Activated CD8-positive, alpha-beta memory T cell treated with anti-CD3 and anti-CD28 coated beads, Interleukin-2, amount 10 ng/mL, durations not matched to agents 7 days and 5 days (primary cell): ENCODE measurements around the gene SCRT2. TPM values are rescaled to one million over a fixed set of nuclear protein-coding genes. Genes with fewer than 3 reads are reported as not detected.
"Not testable (repeated sequence)": the region's sequence is repeated elsewhere in the genome, so short reads cannot be mapped to it uniquely, and the experiment has no call there.

Experiments used
- ATAC-seq: fragments of 150-1000 bp; cut with Tn5 transposase; one replicate; pipeline ENCODE4 v1.10.0; 2021; ENCODE audit warnings: moderate library complexity
- CTCF ChIA-PET: fragments of 350-600 bp; sonication (Branson Sonifier 250); formaldehyde crosslinking; loops from one replicate; lab custom pipeline; 2021; ENCODE audit warnings: antibody characterized with exemption; lab: Charles Lee
- DNase-seq: peaks from one replicate; pipeline ENCODE4 v3.0.0-alpha.2; 2020
- H3K27ac Mint-ChIP-seq: one replicate; pipeline ENCODE4 v1.8.0; 2021; ENCODE audit warnings: mild to moderate bottlenecking, mixed read lengths
- H3K27me3 Mint-ChIP-seq: one replicate; pipeline ENCODE4 v1.8.0; 2021; ENCODE audit warnings: mixed read lengths
- H3K36me3 Mint-ChIP-seq: one replicate; pipeline ENCODE4 v1.8.0; 2021; ENCODE audit warnings: mild to moderate bottlenecking, mixed read lengths
- H3K4me1 Mint-ChIP-seq: one replicate; pipeline ENCODE4 v1.8.0; 2021; ENCODE audit warnings: mixed read lengths
- H3K4me3 Mint-ChIP-seq: one replicate; pipeline ENCODE4 v1.8.0; 2021; ENCODE audit warnings: mild to moderate bottlenecking, moderate library complexity, mixed read lengths
- H3K9me3 Mint-ChIP-seq: one replicate; pipeline ENCODE4 v1.8.0; 2022; ENCODE audit warnings: low read depth, mixed read lengths
- total RNA-seq, 2 experiments: library from RNA; stranded (reverse); gene quantifications; one replicate each; pipeline ENCODE4 v1.2.3, GENCODE V29; 2021

The SCRT2 gene
- total RNA-seq, 2 experiments from 2014 or later = not detected

DNA sequence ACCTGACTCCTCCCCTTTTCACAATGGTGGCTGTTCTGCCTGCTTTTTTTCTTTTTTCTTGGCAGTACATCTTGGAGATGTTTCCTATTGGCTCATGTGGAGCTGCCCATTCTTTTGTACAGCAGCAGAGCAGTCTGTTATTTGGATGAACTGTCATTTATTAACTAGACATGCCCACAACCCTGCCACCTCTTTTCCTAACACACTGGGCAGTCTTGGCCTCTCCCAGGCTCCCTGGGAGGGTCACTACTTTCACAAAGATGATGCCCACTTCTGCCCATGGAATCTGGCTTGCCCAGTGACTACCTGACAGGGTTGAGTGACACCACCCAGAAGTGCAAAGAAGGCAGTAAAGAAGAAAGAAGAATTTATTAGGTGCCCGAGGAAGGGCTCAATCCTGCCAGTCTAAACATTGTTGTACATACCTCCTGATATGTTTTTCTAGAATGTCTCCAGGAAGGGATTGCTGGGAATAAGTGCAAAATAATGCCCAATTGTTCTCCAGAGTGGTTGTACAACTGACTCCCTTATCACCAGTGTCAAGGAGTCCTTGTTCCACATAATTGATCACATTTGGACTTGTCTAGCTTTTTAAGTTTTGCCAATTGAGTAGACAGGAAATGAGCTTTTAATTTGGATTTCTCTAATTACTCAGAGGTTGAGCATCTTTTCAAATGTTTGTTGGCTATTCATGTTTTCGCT is 19.7 kb upstream of the SCRT2 start:
- DNase-seq (no peak), ATAC-seq (no peak)
- H3K4me1 Mint-ChIP-seq = no peaks in the 10 kb centered on the region
- no peaks in the 10 kb centered on the region for H3K9me3 Mint-ChIP-seq
- H3K4me3 Mint-ChIP-seq = no peak overlapping the region
- H3K27ac Mint-ChIP-seq = no peak overlapping the region
- CTCF ChIA-PET = no interaction called here
- no peaks in the 10 kb centered on the region for H3K36me3 Mint-ChIP-seq
- H3K27me3 Mint-ChIP-seq = peaks cover 11% of the 10 kb centered on the region

DNA sequence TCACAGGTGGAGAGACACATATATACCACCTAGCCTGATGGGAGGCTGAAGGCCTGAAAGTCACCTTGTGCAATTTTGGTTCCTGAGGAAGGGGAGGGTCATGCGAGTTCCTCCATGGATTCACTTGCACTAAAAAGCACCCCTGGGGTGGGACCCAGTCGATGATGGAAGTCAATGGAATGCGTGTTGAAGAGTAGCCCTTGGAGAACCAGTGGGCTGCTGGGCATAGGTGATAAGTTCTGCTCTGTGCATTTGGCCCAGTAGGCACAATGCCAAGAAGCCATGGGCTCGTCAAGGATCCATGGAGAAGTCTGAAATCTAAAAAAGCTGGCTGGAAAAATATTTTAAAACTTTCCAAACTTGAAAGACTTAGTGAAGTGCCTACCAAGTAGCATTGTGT is 18.9 kb upstream of the SCRT2 start:
- DNase-seq (no peak), ATAC-seq (no peak)
- peaks cover 11% of the 10 kb centered on the region for H3K27me3 Mint-ChIP-seq
- CTCF ChIA-PET = no interaction called here
- H3K27ac Mint-ChIP-seq = no peak overlapping the region
- H3K4me1 Mint-ChIP-seq = no peaks in the 10 kb centered on the region
- H3K36me3 Mint-ChIP-seq = no peaks in the 10 kb centered on the region
- no peak overlapping the region for H3K4me3 Mint-ChIP-seq
- no peaks in the 10 kb centered on the region for H3K9me3 Mint-ChIP-seq

DNA sequence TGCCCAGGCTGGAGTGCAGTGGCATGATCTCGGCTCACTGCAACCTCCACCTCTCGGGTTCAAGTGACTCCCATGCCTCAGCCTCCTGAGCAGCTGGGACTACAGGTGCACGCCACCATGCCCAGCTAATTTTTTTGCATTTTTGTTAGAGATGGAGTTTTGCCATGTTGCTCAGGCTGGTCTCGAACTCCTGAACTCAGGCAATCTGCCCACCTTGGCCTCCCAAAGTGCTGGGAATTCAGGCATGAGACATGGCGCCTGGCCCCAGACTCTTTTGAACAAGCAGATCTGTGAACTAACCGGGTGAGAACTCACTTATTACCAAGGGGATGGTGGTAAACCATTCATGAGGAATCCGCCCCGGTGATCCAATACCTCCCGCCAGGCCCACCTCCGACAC is 18.2 kb upstream of the SCRT2 start:
- ATAC-seq, H3K27ac Mint-ChIP-seq, H3K4me3 Mint-ChIP-seq, DNase-seq, H3K9me3 Mint-ChIP-seq, H3K4me1 Mint-ChIP-seq, H3K36me3 Mint-ChIP-seq, CTCF ChIA-PET: not testable (repeated sequence)
- H3K27me3 Mint-ChIP-seq = peaks cover 11% of the 10 kb centered on the region

DNA sequence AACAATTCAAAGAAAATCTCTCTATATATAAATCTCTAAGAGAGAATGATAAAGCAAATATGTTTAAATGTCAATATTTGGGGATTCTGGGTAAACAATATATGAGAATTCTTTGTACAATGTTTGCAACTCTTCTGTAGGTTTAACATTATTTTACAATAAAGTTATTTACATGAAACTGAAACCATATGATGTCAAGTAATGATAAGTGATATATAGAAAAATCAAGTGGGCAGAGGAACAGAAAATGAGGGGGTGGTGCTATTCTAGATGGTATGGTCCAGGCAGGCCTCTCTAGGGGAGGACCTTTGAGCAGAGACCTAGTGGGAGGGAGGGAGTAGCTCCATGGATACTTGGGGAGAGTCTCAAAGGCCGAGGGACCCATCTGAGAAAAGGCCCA is 16.4 kb upstream of the SCRT2 start:
- H3K27me3 Mint-ChIP-seq = peaks cover 17% of the 10 kb centered on the region
- H3K27ac Mint-ChIP-seq = no peak overlapping the region
- H3K9me3 Mint-ChIP-seq = no peaks in the 10 kb centered on the region
- ATAC-seq = no peak
- DNase-seq = no peak
- no peaks in the 10 kb centered on the region for H3K4me1 Mint-ChIP-seq
- H3K4me3 Mint-ChIP-seq = no peak overlapping the region
- CTCF ChIA-PET = no interaction called here
- no peaks in the 10 kb centered on the region for H3K36me3 Mint-ChIP-seq

DNA sequence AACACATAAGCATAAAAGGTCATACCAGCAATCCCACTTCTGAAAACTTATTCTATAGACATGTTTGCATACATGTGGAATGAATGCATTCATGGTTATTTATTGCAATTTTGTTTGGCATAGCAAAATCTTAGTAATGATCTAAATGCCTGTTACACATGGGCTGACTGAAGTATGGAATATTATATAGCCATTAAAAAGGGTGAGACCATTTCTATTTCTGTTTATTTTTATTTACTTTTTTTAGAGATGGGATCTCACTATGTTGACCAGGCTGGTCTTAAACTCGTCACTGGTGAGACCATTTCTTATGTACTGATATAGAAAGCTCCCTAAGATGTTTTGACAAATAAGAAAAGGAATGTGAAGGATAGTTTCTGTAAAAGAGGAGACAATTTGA is 14.3 kb upstream of the SCRT2 start:
- DNase-seq (no peak), ATAC-seq (no peak)
- CTCF ChIA-PET = interaction anchor here (0.9 kb wide), 1 partner anchor 23 kb away, joined by 3 read pairs; no protein-coding TSS in a partner anchor
- Mint-ChIP-seq H3K4me3 (no peak overlapping the region), H3K36me3 (no peaks in the 10 kb centered on the region), H3K27me3 (peaks cover 15% of the 10 kb centered on the region), H3K27ac (no peak overlapping the region), H3K9me3 (no peaks in the 10 kb centered on the region), H3K4me1 (no peaks in the 10 kb centered on the region)

DNA sequence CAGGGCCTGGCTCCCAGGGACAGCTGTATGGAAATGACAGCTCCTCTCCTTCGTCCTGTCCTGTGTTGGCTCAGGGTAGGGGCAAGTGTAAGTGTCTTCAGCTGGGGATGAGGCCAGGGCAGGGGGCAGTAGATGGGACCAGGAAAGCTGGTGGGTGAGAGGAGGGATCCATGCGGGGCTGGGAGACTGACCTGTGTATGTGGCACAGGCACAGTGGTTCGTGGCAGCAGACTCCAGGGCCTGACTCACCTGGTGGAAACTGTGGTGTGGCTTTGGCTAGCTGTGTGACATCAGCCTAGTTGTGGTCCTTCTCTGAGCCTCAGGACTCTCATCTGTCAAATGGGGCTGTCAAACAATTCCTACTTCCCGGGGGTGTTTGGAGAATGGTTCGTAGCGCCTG is 13.7 kb upstream of the SCRT2 start:
- H3K27me3 Mint-ChIP-seq = peaks cover 15% of the 10 kb centered on the region
- ATAC-seq = no peak

DNA sequence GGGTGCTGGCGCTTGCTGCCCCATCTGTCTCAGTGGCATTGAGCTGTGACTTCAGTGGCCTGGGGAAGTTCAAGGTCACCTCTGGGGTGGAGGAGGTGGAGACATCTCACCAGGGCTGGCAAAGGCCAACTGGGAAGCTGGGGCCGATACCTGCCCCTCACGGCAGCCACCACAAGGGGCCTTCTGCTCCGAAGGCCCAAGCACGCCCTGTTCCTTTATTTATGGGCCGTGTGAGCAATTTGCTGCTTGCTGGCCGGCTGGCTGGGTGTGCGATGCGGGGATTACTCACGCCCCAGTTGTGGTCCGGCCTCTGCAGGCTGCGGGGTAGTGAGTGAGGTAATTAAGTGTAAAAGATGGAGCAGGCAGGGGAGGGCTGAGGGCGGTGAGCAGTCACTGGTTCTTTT is 13.2 kb upstream of the SCRT2 start:
- CTCF ChIA-PET = no interaction called here
- DNase-seq = no peak
- no peak overlapping the region for H3K4me3 Mint-ChIP-seq

More for the DNA sequence above, 13.7 kb upstream of the SCRT2 start:
- Mint-ChIP-seq H3K36me3 (no peaks in the 10 kb centered on the region), H3K4me1 (no peaks in the 10 kb centered on the region), H3K27ac (no peak overlapping the region), H3K9me3 (no peaks in the 10 kb centered on the region), H3K4me3 (no peak overlapping the region)
- CTCF ChIA-PET = no interaction called here
- no peak for DNase-seq

DNA sequence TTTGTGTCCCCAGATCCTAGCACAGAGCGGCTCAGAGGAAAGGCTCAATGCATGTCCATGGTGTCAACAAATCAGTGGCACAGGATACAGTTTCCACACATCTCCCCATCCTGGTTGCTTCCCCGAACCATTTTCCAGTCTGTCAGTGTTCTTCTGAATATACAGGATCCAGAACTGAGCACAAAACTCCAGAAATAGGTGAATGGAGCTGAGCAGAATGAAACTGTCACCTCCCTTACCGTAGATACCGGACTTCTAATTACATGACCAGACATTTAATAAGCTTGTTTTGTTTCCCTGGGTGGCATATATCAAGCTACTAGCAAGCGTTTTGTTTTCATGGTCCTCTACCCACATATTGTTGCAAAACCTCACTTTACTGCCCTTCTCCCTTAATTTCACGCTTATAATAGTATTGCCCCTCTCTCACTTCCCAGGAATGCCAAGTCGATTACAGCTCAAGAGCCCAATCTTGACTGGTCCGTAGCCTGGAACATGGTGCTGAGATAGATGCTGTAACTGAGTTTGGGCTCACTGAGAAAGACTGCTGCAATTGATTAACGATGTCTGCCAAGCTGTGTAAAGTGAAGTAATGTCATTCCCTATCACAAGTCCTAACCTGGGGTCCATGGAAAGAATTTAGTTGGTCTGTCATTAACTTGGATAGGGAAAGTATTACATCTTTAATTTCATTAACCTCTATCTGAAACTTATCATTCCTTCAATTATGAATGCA is 12.0 kb upstream of the SCRT2 start:
- H3K27me3 Mint-ChIP-seq = peaks cover 15% of the 10 kb centered on the region
- DNase-seq = no peak
- CTCF ChIA-PET = interaction anchor here (1.3 kb wide), 1 partner anchor 42 kb away, joined by 4 read pairs; no protein-coding TSS in a partner anchor

More for the DNA sequence above, 13.2 kb upstream of the SCRT2 start:
- ATAC-seq = no peak
- Mint-ChIP-seq H3K9me3 (no peaks in the 10 kb centered on the region), H3K27me3 (peaks cover 15% of the 10 kb centered on the region), H3K27ac (no peak overlapping the region), H3K4me1 (no peaks in the 10 kb centered on the region), H3K36me3 (no peaks in the 10 kb centered on the region)

DNA sequence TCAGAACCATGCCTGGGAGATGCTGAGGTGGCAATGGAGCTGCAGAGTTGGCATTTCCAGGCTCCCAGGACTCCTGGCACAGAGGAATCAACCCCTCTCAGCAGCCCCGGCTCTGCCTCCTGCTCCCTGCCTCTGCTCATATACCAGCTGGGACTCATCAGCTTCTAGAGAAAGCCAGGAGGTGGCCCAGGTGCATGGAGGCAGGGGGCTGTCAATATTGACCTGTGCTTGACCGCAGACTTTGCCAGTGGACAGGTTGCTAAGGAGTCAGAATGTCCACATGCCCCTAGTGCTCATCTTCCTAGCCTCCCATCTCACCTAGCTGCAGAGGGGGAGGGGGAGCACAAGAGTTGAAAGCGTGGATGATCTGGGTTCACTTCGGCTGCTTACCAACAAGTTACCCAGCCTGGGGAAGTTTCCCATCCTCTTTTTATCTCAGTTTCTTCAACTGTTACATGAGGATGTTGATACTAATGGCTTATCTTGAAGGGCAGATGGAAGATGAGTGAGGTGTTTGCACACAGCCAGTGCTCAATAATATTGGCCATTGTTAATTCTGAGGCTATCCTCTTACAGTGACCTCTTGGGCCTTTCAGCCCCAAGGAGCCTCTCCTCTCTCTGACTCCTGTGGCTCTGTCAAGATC is 9.2 kb upstream of the SCRT2 start:
- no peak for DNase-seq
- peaks cover 12% of the 10 kb centered on the region for H3K27me3 Mint-ChIP-seq
- CTCF ChIA-PET = no interaction called here

More for the DNA sequence above, 12.0 kb upstream of the SCRT2 start:
- Mint-ChIP-seq H3K4me1 (no peaks in the 10 kb centered on the region), H3K4me3 (no peak overlapping the region), H3K36me3 (no peaks in the 10 kb centered on the region), H3K9me3 (no peaks in the 10 kb centered on the region), H3K27ac (no peak overlapping the region)
- no peak for ATAC-seq

DNA sequence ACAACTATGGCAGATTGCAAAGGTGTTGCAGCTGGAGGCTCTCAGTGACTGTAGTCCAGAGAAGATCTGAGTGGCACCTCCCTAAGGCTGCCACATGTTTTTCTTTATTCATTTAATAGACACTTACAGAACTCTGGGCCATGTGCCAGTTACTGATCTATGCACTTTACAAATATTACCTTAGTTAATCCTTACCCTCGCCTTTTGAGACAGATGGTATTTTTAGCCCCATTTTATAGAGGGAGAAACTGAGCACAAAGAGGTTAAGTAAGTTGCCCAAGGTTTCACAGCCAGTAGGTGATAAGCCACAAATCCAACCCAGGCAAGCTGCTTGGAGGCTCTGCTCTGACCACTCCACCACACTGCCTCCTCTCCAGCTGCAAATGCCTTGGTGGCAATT is 6.5 kb upstream of the SCRT2 start:
- no peaks in the 10 kb centered on the region for H3K4me1 Mint-ChIP-seq
- peaks cover 19% of the 10 kb centered on the region for H3K27me3 Mint-ChIP-seq
- ATAC-seq (no peak), DNase-seq (no peak)
- H3K27ac Mint-ChIP-seq = no peak overlapping the region
- no peaks in the 10 kb centered on the region for H3K9me3 Mint-ChIP-seq
- CTCF ChIA-PET = interaction anchor here (1.6 kb wide), 1 partner anchor 37 kb away, joined by 4 read pairs; no protein-coding TSS in a partner anchor
- no peaks in the 10 kb centered on the region for H3K36me3 Mint-ChIP-seq
- no peak overlapping the region for H3K4me3 Mint-ChIP-seq

More for the DNA sequence above, 9.2 kb upstream of the SCRT2 start:
- H3K36me3 Mint-ChIP-seq = no peaks in the 10 kb centered on the region
- H3K27ac Mint-ChIP-seq = no peak overlapping the region
- ATAC-seq = no peak
- no peaks in the 10 kb centered on the region for H3K4me1 Mint-ChIP-seq
- no peaks in the 10 kb centered on the region for H3K9me3 Mint-ChIP-seq
- no peak overlapping the region for H3K4me3 Mint-ChIP-seq

DNA sequence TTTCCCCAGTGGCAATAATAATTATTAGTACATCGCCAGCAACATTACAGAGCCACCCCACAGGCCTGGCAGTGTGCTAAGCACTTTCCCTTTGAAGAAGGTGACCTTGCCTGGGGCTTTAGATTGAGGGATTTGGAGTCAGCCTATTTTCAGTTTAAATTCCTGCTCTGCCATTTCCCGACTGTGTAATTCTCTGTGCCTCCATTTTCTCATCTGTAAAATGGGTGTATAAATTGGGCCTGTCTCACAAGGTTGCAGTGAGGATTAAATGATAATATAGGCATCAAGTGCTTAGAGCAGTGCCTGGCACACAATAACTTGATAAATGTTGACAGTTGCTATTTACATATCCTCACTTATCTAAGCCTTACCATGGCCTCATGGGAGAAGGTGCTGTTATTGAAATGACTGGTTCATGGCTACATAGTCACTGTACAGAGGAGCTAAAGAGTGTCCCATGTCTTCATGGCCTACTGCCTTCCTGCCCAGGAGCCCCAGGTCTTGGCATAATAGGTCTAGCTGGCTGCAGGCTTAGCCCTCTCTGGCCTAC is 5.1 kb upstream of the SCRT2 start:
- H3K27ac Mint-ChIP-seq = no peak overlapping the region
- no peaks in the 10 kb centered on the region for H3K9me3 Mint-ChIP-seq
- ATAC-seq (no peak), DNase-seq (no peak)
- peaks cover 29% of the 10 kb centered on the region for H3K27me3 Mint-ChIP-seq
- peaks cover 4% of the 10 kb centered on the region for H3K4me1 Mint-ChIP-seq
- CTCF ChIA-PET = no interaction called here
- H3K4me3 Mint-ChIP-seq = no peak overlapping the region
- peaks cover 2% of the 10 kb centered on the region for H3K36me3 Mint-ChIP-seq

DNA sequence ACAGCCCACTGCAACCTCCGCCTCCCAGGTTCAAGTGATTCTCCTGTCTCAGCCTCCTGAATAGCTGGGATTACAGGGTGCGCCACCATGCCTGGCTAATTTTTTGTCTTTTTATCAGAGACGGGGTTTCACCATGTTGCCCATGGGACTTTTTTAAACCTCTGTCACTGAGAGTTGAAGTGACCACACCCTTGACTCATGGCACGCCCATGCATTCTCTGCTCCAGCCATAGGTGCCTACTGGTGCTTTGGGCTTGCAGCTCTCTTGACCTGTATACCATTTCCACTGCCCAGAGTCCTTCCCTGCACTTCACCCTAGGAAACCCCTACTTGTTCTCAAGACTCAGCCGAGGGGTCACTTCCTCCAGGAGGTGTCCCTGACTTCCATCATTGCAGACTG is 2.4 kb upstream of the SCRT2 start:
- CTCF ChIA-PET = interaction anchor here (1.3 to 1.5 kb wide), 3 partner anchors 9 to 32 kb away, joined by 3 to 5 read pairs (median 4); no protein-coding TSS in a partner anchor
- no peaks in the 10 kb centered on the region for H3K9me3 Mint-ChIP-seq
- peaks cover 50% of the 10 kb centered on the region for H3K27me3 Mint-ChIP-seq
- peaks cover 4% of the 10 kb centered on the region for H3K4me1 Mint-ChIP-seq
- H3K4me3 Mint-ChIP-seq = no peak overlapping the region
- no peak overlapping the region for H3K27ac Mint-ChIP-seq
- no peak for DNase-seq
- peaks cover 2% of the 10 kb centered on the region for H3K36me3 Mint-ChIP-seq
- no peak for ATAC-seq

DNA sequence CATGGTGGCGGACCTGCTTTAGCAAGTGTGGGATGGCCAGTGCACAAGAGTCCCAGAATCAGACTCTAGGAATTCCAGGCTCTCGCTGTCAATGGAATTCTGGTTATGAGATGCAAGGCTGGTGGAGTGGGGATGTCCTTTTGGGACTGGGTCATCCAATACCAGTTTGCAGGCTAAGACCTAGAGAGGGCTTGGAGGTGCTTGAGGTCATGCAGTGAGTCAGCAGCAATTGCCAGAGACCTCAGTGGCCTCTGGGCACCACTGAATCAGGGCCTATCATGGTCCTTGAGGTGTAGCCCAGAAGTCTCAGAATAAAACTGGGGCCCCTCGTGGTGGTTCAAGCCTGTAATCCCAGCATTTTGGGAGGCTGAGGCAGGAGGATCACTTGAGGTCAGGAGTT is 1.4 kb upstream of the SCRT2 start:
- Mint-ChIP-seq H3K27me3 (peaks cover 60% of the 10 kb centered on the region), H3K9me3 (no peaks in the 10 kb centered on the region), H3K27ac (no peak overlapping the region), H3K36me3 (peaks cover 2% of the 10 kb centered on the region), H3K4me3 (no peak overlapping the region), H3K4me1 (peaks cover 4% of the 10 kb centered on the region)
- CTCF ChIA-PET = interaction anchor here (1.3 to 1.5 kb wide), 2 partner anchors 10 to 31 kb away, joined by 4 to 5 read pairs; no protein-coding TSS in a partner anchor
- DNase-seq (no peak), ATAC-seq (no peak)
